ENCODE results near the gene CENPB.
"Not testable (repeated sequence)": the region's sequence is repeated elsewhere in the genome, so short reads cannot be mapped to it uniquely, and the experiment has no call there.

The CENPB gene

DNA sequence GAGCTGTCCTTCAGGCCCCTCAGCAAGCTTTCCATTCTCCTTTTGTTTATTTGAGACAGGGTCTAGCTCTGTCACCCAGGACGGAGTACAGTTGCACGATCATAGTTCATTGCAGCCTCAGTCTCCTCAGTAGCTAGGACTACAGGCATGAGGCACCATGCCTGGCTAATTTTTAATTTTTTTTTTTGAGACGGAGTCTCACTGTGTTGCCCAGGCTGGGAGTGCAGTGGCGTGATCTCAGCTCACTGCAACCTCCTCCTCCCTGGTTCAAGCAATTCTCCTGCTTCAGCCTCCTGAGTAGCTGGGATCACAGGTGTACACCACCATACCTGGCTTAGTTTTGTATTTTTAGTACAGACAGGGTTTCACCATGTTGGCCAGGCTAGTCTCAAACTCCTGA lies 2.7 kb upstream of the CENPB start:
- in situ Hi-C loops (cut with MboI; ENCODE audit: low sequenced_read_pairs): not testable (repeated sequence)

DNA sequence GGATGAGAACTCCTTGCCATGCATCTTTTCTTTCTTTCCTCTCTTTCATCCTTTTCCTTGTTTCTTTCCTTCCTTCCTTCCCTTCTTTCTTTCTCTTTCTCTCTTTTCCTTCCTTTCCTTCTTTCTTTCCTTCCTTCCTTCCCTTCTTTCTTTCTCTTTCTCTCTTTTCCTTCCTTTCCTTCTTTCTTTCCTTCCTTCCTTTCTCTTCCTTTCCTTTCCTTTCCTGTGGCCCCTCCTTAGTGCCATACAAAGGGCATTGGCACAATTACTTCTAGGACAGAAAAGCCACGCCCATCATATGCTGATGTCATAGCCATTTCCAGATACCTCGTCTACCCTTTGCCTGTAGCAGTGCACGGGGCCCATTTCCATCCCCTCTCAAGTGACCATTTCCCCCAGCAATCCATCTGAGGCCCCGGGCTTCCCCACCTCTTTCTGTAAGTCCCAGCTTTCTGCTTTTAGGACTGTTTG lies 2.2 kb upstream of the CENPB start:
- in situ Hi-C loops (cut with MboI; ENCODE audit: low sequenced_read_pairs): no loop called here

DNA sequence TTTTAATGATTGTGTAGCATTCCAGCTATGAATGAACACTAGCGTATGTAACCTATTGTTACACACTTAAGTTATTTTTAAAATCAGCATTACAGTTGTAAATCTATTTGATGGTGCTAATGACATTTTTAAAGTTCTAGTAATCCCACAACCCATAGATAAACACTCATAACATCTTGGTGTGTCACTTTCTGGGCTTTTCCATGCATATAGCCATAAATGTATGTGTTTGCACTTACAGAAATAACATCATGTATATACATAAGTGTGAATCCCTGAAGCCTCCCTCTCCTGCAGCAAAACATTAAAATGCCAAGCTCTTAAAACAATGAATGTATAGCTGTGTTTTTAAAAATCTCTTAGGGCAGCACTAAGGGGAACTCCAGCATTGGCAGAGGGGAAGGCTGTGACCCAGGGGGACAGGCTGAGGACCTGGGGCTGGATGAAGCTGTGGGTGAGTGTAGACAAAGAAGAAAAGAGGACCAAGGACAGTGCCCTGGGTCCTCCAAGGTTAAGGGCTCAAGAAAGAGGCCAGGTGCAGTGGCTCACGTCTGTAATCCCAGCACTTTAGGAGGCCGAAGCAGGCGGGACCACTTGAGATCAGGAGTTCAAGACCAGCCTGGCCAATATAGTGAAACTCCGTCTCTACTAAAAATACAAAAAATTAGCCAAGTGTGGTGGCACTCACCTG lies 929 bp upstream of the CENPB start:
- in situ Hi-C loops (cut with MboI; ENCODE audit: low sequenced_read_pairs): no loop called here

DNA sequence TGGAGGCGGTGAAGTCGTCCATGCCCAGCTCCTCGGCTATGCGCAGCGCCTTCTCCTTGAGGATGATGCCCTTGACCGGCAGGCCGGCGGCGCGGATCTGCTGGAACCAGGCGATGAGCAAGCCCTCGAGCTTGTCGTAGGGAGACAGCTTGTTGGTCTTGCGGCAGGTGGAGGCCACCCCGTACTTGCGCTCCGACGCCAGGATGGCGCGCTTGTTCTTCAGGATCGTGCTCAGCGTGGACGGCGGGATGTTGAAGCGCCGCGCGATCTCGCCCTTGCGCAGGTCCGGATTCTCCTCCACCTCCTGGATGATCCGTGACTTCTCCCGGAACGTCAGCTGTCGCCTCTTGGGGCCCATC lies 435 bp downstream of the CENPB start:
- in situ Hi-C loops (cut with MboI; ENCODE audit: low sequenced_read_pairs): no loop called here

DNA sequence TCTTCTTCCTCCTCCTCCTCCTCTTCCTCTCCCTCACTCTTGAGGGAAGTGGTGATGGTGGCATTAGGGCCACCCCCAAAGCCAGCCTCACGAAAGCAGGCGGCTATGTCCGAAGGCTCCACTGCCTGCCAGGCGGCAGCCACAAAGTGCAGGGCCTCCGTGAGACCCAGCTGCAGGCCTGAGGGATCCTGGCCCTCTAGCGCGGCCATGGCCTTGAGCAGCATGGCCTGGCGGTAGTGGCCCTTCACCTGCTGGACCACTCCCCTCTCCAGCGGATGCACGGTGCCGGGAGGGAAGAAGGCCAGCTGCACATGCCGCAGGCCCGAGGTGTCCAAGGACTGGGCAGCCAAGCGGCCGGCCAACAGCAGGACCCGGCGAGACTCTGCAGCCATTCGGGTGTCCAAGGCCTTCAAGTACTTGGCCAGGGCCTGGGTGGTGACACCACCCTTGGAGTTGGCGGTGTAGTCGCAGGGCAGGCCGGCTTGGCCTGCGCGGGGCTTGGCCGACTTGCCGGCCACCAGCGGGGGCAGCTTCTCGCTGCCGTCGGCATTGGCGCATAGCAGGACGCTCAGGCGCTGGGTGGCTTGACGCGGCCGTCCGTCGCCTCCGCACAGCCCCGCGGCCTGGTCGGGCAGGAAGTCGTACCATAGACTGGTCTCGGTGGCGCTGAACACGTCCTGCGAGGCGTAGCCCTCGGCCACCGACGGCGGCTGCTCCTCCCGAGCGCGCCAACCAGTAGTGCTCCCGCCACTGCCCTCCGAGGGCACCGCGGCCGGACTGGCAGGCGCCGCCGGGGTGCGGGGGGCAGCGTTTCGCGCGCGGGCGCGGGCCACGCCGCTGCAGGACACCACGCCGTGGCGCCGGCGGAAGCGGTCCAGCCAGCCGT lies 1.1 kb downstream of the CENPB start:
- in situ Hi-C loops (cut with MboI; ENCODE audit: low sequenced_read_pairs): no loop called here

DNA sequence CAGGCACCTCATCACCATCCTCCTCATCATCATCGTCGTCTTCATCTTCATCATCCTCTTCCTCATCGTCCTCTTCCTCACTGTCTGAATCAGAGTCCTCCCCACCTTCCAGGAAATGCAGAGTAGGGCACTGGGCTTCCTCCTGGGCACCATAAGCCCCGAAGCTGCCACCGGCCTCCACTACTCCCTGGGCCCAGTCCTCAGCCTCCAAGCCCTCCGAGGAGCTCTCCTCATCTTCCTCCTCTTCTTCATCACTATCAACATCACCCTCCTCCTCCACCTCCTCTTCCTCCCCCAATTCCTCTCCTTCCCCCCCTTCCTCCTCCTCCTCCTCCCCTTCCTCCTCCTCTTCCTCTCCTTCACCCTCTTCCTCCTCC lies 1.7 kb downstream of the CENPB start:
- in situ Hi-C loops (cut with MboI; ENCODE audit: low sequenced_read_pairs): no loop called here

DNA sequence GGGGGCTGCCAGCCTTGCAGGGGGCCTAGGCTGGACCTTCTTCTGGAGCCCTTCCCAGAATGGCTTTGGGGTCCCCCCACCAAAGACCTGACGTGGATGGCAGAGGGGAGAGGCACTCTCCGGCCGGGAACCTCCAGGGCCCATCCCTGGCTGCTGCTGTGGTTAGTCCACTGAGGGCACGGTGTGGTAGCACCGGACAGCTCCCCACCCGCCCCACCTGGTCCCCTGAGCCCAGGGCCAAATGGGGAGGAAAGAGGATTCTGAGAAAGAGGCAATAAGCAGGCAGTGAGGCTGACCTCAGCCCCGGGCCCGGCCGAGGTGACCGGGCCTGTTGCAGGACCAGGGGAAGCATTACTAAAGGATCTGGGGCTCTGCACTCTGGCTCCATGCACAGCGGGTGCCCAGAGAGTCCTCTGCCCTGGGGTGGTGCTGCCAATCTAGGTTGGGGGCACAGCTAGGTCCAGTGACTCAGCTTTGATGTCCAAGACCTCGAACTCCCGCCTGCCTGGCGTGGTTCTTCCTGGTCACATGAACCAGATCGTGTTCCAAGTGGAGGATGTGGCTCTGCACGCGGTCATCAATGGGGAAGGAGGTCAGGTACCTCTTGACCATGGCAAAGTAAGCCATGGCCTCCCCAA lies 2.2 kb downstream of the CENPB start:
- in situ Hi-C loops (cut with MboI; ENCODE audit: low sequenced_read_pairs): no loop called here

DNA sequence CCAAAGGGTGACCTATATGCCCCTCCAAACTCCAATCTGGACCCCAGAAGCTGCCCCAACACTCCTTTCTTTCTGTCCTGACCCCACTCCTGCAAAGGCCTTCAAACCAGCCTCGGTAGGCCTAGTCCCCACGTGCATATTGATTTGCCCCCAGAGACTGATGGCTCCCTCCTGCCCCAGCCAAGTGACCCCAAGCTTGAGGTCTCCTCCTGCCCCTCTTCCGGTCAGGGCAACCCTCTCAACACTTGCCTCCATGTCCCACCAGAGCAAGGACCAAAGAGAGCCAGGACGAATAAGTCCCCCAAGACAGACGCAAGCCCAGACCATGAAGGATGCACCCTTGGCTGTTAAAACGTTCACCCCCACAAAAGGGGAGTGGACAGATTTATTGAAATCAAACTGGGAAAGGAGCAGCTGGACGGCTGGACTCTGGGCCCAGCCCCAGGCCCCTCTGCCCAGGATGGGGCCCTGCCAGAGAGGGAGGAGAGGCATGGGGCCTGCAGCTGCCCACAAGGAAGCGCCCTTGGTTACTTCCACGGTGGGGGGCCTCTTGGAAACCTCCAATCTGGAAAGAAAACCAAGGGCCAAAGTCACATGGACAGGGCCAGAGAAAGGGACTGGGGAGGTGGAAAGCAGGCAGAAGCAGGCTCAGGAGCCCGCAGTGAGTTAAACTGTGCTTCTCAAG lies 2.9 kb downstream of the CENPB start:
- in situ Hi-C loops (cut with MboI; ENCODE audit: low sequenced_read_pairs): no loop called here

DNA sequence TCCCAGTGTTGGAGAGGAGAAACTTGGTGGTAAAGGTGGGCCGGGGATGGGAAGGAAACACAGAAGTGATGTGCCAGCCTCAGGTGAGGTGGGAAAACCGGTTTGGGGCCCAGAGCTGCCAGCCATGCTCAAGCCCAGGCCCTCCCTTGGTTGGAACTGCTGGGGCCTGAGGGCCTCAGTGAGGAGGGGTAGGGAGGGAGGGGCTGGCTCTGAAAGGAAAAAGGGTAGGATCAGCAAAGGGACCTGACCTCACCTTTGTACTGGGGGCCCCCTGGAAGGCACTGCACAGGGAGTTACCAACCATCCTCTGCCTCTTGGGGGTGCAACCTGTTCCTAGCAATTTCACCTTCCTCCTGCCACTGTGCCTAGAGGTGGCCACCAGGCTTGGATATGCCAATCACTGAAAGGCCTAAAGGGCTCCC lies 3.5 kb downstream of the CENPB start:
- in situ Hi-C loops (cut with MboI; ENCODE audit: low sequenced_read_pairs): no loop called here

DNA sequence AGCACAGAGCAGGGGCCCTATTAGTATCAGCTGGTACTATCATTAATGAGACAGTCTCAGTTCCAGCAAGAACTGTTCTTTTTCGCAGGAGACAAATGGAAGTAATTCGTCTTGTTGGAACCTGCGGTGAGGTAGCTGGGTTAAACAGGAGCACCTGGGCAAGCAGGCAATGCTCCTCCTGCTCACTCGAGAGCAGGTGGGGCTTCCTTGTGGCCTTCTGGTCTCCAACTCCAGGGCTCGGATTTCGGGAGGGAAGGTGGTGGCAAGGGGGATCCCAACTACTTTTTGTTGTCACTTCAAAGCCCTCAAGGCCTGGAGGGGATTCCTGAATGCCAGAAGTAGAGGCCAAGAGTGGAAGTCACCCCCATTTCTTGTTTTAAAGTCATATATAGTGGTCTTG lies 3.9 kb downstream of the CENPB start:
- in situ Hi-C loops (cut with MboI; ENCODE audit: low sequenced_read_pairs): no loop called here

DNA sequence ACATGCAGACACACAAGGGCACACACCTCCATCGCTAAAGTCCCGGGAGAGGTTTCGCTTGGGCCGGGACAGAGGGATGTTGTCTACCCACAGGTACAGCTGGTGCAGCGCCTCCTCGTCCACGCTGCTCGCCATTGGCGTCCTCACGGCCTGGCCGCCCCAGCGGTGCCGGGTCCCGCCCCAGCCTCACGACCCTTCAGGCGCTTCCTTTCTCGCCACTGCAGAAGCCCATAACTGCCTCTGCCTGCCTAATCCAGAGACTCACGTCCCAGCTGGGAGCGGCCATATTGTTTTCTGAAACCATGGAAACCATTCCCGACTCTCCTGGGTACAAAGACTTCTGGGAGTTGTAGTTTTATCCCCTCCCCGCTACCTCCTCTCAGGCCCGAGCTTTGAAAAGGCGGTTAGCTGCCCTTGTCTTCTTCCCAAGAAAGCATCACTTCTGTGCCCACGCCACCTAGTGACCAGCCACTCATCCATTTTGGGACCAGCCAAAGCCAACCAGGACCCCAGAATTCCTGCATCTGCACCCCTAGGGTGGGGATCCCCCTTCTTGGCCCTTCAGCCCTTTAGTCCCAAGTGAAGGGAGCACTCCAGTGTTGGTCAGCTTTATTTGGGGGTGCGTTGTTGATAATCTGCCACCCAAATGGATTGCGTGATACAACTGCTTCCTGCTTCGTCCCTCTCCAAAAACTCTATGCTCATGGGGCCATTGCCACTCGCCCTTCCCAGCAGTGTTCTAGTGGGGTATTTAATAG lies 5.2 kb downstream of the CENPB start, which contains the start of gene SPEF1:
TSS of gene SPEF1 (minus strand) at position 296 of the 758 bp plus-strand sequence. CDS start at position 135, 161 bp downstream.
- in situ Hi-C loops (cut with MboI; ENCODE audit: low sequenced_read_pairs): no loop called here

DNA sequence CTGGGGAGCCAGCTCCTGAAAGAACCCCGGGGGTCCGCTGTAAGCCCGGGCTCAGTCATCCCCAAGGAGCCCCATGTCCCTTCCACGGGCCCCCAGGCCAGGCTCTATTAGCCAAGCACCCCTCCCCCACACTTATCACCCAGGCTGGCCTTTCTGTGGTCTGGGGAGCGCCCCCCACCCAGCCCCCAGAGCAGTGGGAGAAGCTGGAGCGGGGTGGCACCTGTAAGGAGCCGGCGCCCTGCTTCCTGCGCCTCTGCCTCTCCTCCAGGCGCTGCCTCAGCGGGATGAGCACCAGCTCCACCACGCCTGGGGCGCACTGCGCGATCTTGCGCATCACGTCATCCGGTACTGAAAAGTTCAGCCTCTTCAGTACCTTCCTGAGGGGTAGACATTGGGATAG lies 7.6 kb downstream of the CENPB start:
- in situ Hi-C loops (cut with MboI; ENCODE audit: low sequenced_read_pairs): no loop called here

DNA sequence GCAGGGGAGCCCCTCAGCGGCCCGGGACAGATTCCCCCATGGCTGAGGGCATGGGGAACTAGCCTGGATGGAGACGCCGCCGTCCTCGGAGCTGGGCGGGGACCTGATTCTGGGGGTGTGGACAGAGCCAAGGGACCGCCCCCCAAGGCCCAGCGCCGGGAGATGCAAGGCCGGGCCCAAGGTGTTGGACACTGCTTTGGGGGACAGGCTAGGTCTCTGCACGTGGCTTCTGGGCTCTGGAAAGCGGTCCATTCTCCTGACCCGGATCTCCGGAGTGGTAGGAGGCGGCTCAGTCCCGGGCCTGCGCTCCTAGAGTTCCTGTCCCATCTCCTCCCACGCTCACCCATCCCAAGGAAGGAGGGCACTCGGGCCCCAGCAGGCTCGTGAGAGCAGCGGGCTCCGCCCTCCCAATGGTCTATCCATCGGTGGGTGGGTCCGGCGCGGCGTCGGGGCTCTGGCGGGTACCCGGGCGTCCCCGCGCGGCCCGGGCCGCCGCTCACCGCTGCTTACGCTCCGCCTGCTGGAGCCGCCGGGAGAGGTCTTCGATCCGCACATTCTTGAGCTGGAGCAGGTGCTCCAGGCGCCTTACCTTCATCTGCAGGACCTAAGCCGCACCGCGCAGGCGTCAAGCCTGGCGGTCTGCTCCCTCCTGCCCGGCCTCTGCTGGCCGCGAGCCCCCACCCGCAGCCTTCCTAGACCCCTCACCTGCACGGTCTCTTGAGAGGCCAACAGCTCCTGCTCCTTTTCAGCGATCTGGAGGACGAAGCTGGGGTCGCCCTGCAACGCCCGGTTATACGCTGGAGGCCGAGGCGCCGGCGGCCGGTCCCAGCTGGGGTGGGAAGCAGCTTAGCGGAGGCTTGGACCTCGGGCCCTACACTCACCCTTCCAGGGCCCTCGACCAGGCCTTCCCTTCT lies 8.6 kb downstream of the CENPB start:
- in situ Hi-C loops (cut with MboI; ENCODE audit: low sequenced_read_pairs): no loop called here

DNA sequence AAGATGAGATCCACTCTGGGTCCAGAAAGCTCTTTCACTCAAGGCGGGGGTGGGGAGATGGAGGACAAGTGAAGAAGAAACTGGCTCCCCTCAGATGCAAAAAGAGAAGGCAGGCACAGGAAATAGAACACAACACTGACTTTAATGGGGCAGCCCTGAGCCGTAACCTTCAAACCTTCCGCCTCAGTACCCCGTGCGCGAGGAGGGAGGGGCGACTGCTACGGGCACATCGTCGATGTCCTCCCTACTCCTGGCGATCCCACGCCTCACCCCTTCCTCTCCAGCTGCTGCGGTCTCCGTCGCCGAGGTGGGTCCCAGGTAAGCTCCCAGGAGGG lies 9.2 kb downstream of the CENPB start:
- in situ Hi-C loops (cut with MboI; ENCODE audit: low sequenced_read_pairs): no loop called here

DNA sequence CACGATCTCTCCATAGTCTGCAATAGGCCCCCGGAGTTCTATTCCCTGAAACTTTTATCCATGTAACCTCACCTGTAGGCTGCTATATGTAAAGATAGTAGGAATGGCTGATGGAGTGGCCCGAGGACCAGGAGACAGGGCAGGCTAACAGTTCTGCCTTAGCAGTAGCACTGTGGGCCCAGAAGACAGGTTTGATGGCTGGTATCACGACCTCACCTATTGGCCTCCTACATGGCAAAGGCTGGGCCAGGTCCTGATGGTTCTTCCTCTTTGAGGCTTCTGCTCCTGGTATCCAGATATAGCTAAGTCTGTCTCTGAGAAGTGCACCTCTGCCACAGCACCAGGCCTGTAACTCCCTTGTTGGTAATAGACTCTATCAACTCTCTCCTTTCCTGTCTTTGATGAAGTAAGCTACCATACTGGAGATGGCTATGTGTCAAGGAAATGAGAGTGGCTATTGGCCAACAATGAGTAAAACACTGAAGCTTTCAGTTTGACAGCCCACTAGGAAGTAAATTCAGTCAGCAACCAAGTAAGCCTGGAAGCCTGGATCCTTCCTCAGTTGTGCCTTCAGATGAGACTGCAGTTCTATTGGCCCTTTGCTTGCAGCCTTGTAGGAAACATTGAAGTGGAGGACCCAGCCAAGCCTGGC lies 11.0 kb downstream of the CENPB start:
- in situ Hi-C loops (cut with MboI; ENCODE audit: low sequenced_read_pairs): no loop called here

DNA sequence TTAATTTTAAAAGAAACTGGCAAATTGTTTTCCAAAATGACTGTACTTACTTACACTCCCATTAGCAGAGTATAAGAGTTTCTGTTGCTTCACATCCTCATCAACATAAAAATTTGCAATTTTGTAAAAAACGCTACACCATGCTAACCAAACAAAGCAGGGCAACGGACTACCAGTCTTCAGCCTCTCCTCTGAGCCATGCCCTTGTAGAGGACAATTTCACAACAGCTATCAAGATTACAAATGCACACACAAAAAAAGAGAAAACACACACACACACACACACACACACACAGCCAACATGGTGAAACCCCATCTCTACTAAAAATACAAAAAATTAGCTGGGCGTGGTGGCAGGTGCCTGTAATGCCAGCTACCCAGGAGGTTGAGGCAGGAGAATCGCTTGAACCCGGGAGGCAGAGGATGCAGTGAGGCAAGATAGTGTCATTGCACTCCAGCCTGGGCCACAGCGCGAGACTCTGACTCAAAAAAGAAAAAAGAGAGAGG lies 14.9 kb downstream of the CENPB start:
- in situ Hi-C loops (cut with MboI; ENCODE audit: low sequenced_read_pairs): no loop called here

DNA sequence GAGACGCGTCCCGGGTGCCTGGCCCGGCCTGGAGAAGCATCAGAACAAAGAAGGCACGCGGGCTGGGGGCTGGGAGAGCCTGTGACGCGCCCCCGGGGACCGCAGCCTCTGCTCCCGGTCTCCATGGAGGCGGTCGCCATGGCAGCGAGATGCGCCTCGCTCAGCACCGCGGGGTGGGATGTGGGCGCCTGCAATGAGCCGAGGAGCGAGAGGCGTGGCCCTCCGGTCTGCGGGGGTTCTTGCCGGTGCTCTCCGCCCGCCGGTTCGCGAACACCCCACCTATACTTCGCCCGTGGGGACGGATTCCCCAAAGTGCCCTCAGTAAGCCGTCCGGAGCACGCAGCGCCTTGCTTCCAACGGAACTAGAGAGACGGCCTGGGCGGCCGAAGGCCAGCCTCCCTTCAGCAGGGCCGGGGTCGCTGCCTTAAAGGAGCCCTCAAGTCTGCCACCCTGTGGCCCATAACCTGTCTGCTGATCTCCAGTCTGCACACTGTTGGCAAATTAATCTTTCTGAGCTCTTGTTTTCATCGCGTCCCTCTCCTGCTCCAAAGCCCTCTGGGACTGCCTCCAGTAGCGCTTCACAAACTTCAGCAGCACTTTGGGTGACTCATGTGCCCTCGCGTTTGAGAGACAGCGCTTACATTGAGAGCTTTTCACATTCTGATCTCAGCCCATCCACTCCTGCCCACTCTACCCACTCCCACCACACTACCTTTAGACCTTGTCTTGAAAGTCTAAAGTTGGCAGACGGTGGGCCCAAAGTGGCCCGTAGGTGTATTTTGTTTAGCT lies 18.0 kb downstream of the CENPB start:
- in situ Hi-C loops (cut with MboI; ENCODE audit: low sequenced_read_pairs): no loop called here

Data from hTERT RPE-1 (cell line).